ENCODE data around the gene RASSF5.

DNA sequence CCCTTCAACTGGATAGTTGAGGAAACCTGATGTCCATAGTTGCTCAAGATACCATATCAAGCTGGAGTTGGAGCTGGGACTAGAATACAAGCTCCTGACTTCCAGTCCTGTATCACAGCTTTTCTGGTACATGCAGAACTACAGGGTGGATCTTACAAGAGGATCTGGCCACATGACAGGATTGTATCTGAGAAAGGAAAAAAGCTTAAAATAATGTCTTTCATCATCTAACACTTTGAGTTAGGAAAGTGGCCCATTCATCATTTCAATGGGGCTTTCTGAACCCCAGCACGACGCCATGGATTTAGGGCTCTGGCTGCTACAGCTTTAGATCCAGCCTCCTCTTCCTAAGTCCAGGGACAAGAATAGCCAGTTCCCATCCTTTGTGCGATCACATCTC lies 46.9 kb downstream of the RASSF5 start:
- no peak for TF ChIP-seq TAF1 (IDR thresholded peaks at IDR 0.05; ENCODE audit: borderline replicate concordance, low read depth, low read length)
- TF ChIP-seq, protein P1, sequence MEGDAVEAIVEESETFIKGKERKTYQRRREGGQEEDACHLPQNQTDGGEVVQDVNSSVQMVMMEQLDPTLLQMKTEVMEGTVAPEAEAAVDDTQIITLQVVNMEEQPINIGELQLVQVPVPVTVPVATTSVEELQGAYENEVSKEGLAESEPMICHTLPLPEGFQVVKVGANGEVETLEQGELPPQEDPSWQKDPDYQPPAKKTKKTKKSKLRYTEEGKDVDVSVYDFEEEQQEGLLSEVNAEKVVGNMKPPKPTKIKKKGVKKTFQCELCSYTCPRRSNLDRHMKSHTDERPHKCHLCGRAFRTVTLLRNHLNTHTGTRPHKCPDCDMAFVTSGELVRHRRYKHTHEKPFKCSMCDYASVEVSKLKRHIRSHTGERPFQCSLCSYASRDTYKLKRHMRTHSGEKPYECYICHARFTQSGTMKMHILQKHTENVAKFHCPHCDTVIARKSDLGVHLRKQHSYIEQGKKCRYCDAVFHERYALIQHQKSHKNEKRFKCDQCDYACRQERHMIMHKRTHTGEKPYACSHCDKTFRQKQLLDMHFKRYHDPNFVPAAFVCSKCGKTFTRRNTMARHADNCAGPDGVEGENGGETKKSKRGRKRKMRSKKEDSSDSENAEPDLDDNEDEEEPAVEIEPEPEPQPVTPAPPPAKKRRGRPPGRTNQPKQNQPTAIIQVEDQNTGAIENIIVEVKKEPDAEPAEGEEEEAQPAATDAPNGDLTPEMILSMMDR (IDR thresholded peaks at IDR 0.05): no peak
- TF ChIP-seq NFIC (IDR thresholded peaks at IDR 0.05; ENCODE audit: borderline replicate concordance): no peak
- no peak for TF ChIP-seq EZH2phosphoT487 (IDR thresholded peaks at IDR 0.05; ENCODE audit: borderline replicate concordance, low read depth)
- no peak for TF ChIP-seq JUND (IDR thresholded peaks at IDR 0.05)
- TF ChIP-seq MAX (IDR thresholded peaks at IDR 0.05; ENCODE audit: low read depth): no peak
- TF ChIP-seq, protein P2, sequence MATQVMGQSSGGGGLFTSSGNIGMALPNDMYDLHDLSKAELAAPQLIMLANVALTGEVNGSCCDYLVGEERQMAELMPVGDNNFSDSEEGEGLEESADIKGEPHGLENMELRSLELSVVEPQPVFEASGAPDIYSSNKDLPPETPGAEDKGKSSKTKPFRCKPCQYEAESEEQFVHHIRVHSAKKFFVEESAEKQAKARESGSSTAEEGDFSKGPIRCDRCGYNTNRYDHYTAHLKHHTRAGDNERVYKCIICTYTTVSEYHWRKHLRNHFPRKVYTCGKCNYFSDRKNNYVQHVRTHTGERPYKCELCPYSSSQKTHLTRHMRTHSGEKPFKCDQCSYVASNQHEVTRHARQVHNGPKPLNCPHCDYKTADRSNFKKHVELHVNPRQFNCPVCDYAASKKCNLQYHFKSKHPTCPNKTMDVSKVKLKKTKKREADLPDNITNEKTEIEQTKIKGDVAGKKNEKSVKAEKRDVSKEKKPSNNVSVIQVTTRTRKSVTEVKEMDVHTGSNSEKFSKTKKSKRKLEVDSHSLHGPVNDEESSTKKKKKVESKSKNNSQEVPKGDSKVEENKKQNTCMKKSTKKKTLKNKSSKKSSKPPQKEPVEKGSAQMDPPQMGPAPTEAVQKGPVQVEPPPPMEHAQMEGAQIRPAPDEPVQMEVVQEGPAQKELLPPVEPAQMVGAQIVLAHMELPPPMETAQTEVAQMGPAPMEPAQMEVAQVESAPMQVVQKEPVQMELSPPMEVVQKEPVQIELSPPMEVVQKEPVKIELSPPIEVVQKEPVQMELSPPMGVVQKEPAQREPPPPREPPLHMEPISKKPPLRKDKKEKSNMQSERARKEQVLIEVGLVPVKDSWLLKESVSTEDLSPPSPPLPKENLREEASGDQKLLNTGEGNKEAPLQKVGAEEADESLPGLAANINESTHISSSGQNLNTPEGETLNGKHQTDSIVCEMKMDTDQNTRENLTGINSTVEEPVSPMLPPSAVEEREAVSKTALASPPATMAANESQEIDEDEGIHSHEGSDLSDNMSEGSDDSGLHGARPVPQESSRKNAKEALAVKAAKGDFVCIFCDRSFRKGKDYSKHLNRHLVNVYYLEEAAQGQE (IDR thresholded peaks at IDR 0.05; ENCODE audit: low read depth, low read length): no peak
- no peak for TF ChIP-seq USF1 (IDR thresholded peaks at IDR 0.05; ENCODE audit: borderline replicate concordance, low read depth)
- TF ChIP-seq YY1 (IDR thresholded peaks at IDR 0.05; ENCODE audit: low read depth): no peak
- TF ChIP-seq, protein P3, sequence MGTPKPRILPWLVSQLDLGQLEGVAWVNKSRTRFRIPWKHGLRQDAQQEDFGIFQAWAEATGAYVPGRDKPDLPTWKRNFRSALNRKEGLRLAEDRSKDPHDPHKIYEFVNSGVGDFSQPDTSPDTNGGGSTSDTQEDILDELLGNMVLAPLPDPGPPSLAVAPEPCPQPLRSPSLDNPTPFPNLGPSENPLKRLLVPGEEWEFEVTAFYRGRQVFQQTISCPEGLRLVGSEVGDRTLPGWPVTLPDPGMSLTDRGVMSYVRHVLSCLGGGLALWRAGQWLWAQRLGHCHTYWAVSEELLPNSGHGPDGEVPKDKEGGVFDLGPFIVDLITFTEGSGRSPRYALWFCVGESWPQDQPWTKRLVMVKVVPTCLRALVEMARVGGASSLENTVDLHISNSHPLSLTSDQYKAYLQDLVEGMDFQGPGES (IDR thresholded peaks at IDR 0.05; ENCODE audit: low read depth, low read length): no peak
- no peak for TF ChIP-seq SMC3 (IDR thresholded peaks at IDR 0.05; ENCODE audit: low read depth, low read length)
- no peak for TF ChIP-seq RAD21 (IDR thresholded peaks at IDR 0.05; ENCODE audit: low read length)
- TF ChIP-seq POLR2AphosphoS5 (IDR thresholded peaks at IDR 0.05; ENCODE audit: low read depth, low read length): no peak
